GM18867 (cell line): ENCODE results near the gene NFYA.

Source experiments
- ATAC-seq: cut with Tn5 transposase; IDR thresholded peaks from one replicate; pipeline ENCODE4 v1.9.1; 2021; ENCODE audit warnings: mild to moderate bottlenecking, moderate library complexity; ENCODE audit not compliant: unreplicated experiment

NFYA gene

GRCh38 chr6:41071923-41072835 is 595 bp upstream of the NFYA start, which contains the start of gene OARD1:
TSS of gene OARD1 (minus strand) at chr6:41072356. CDS start at chr6:41071634, 722 bp downstream.
- peak; percentile 62 for ATAC-seq

- ATAC-seq = peak; percentile 30
Measured at GRCh38 chr6:41073203-41073967, 611 bp downstream of the NFYA start.

- no peak for ATAC-seq
Measured at GRCh38 chr6:41073968-41074691, 1.4 kb downstream of the NFYA start.

GRCh38 chr6:41074692-41075436 is 2.1 kb downstream of the NFYA start:
- no peak for ATAC-seq

GRCh38 chr6:41075651-41076626 is 3.2 kb downstream of the NFYA start:
- no peak for ATAC-seq

- ATAC-seq = no peak
Measured at GRCh38 chr6:41077536-41077935, 4.8 kb downstream of the NFYA start.

- no peak for ATAC-seq
Measured at GRCh38 chr6:41078101-41078500, 5.3 kb downstream of the NFYA start.

GRCh38 chr6:41079080-41079479 is 6.3 kb downstream of the NFYA start:
- no peak for ATAC-seq

GRCh38 chr6:41080621-41081020 is 7.8 kb downstream of the NFYA start:
- ATAC-seq = no peak

- ATAC-seq = no peak
Measured at GRCh38 chr6:41083072-41083471, 10.3 kb downstream of the NFYA start.

- no peak for ATAC-seq
Measured at GRCh38 chr6:41085182-41085581, 12.4 kb downstream of the NFYA start.

- no peak for ATAC-seq
Measured at GRCh38 chr6:41088451-41088850, 15.7 kb downstream of the NFYA start.

- ATAC-seq = no peak
Measured at GRCh38 chr6:41090841-41091761, 18.3 kb downstream of the NFYA start.

- ATAC-seq = no peak
Measured at GRCh38 chr6:41092421-41093140, 19.8 kb downstream of the NFYA start.

- ATAC-seq = no peak
Measured at GRCh38 chr6:41093729-41094128, 21.0 kb downstream of the NFYA start.

- no peak for ATAC-seq
Measured at GRCh38 chr6:41097467-41098090, 24.8 kb downstream of the NFYA start.

GRCh38 chr6:41098366-41098765 is 25.6 kb downstream of the NFYA start:
- no peak for ATAC-seq
